ENCODE measurements around the gene CCNK.

CCNK gene

DNA sequence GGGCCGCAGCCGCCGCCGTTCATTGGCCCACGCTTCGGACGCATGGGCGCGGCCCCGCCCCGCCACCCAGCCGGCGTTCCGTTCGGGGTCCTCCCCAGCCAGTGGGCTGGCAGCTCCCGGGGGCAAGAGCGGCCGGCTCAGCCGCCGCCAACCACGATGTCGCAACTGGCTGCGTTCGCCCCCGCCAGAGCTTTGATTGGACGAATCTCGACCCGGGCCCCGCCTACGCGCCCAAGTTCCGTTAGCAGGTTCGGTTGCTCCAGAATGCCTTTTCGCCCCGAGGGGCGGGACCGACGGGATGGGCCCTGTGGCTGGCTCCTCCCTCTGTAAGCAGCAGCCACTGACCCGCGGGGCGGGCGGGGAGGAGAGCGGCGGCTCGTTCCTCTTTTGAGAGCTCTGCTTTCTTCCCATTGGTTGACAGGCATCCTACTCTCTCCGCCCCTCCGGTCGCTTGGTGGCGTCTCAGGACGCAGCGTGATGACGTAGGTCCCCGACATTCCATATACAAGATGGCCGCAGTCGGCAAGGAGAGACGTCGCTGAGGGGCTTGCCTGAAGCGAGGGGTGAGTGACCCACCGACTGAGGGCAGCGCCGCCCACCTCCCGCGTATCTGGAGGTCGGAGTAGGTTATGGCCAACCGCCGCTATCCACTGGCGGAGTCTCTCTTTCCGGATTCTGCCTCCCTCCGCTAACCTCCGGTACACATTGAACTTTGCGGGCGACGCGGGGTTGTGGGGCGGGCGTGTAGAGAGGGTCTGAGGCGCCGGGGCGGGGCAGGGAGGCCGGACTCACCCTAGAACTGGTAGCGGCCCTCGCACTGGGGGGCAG, at the start of gene CCNK:
Gene CCNK (plus strand): TSS at position 493 of the 828 bp plus-strand sequence. CDS start 11,269 bp downstream, outside the sequence.
- peak; percentile 100 for DNase-seq

DNA sequence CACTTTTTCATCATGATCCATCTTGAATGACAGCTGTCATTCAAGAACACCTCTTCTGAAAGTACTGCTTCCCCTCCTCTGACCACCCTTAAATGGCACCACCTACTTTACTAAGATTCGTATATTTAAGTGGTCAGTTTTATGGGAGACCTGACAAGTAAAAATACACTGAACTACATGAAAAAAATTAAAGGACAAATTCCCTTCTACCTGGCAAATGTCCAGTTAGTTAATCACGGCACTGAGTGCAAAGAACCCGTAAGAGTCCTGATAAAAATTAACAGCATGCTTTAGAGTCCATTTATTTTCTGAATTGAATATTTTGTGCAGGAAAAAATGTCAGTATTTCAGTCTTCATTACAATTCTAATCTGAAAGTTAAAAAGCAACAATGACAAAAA, 49.2 kb upstream of the CCNK start:
- DNase-seq = no peak

DNA sequence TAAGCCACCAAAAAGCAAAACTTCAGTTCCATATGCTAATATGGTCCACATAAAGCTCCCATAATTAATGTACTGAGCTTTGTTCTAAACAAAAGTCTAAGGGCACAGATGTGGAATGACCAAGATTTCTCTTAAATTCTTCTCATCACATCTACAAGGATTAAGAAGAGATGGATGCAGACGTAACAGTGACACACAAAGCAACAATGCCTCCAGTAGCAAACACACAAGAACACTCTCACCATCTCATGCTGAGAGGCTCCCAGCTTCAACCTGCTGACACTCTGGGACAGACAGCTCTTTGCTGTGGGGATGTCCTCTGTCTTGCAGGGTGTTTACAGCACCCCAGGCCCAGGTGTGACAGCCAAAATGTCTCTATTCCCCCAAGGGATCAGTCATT, 48.7 kb upstream of the CCNK start:
- no peak for DNase-seq

DNA sequence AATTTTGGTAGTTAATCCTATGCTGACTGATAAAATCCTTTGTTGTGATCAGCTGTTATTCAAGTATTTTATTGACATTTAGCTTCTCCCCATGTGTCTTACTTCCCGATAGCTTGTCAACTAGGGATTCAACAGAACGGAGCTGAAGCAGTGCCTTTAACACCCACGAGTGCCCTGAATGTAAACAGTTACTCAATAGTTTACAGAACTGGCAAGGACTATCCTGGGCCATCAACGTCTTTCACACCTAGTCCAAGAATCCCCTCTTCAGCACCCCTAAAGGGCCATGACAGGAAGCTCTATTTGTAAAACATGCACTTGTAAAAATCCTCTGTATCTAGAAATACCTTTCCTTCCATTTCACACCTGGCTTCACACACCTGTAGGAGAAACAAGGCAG, 45.9 kb upstream of the CCNK start:
- DNase-seq = no peak

DNA sequence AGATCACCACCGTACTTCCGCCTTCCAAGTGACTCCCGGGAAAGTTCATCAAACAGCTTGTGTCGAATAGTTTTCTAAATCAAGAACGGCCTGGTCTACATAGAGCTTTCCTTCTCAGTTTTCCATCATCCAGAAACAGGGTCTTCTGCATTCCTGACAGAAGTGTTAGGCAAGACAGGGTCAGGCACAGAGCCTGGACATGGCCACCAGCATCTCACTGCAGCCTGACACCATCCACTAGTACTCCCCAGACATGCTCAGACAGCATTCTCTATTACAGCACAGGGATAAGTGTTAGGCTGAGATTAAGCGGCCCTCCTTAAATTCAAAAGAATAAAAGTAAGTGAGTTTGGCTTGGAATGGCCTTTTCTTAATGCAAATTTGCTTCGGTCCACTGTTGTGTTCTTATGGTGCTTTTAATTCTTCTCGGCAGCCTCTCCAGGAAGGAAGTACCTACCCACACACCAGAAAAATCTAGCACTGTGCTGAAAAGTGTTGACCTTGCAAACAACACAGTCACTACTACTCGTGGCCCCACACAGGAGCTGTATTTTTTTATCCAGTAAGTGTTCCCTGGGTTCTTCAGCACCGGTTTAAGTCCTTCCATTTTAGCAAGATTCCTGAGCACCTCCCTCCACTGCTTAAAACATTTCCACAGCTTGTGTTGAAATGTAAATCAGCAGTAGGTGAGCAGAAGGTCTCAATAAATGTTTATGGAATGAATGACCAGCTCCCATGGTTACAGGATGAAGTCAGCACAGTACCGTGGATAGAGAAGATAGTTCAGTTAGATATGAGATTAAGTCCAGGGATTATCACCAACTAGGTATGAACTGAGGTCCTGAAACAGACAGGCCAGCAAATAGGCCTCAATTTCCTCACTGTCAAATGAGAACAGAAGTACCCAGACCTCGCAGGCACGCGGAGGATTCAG, 44.7 kb upstream of the CCNK start:
- DNase-seq = no peak

- no peak for DNase-seq
Observed at GRCh38 chr14:99437706-99438105, 43.5 kb upstream of the CCNK start.

GRCh38 chr14:99440278-99440677, 40.9 kb upstream of the CCNK start:
- no peak for DNase-seq

GRCh38 chr14:99441157-99441870, 39.9 kb upstream of the CCNK start:
- no peak for DNase-seq

DNA sequence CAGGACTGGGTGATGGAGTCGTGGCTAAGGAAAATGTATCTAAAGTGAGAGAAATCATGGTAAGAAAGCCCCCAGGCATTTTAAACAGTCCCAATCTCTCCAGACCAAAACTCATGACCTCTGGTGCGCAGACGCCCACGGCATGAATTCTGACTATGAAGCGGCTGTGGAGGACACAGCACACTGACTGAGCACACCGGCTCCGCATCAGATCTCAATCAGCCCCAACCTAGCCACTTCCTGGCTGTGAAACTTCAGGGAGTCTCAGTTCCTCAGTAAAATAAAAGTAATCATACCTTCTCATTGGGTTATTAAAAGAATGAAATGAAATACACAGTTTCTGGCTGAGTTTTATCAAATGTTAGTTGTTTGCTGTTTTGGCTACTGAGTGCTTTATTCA, 39.3 kb upstream of the CCNK start:
- no peak for DNase-seq

DNA sequence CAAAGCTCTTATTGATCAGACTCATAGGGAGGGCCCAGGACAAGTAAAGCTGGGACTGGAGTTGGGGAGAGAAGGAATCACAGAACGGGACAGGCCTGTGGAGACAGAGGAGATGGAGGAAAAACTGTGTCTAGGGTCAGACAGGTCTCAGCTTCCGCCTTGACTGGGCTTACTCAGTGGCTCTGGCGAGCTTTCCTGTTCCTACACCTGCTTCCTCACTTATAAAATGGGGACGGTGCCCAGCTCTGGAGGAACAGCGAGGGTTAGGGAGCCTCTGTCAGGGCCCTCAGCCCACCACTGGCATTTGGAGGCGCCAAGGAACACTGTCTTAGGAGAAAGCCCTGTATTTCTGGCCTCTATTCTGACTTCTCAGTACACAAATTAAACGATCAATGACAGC, 35.3 kb upstream of the CCNK start:
- DNase-seq = no peak

GRCh38 chr14:99447739-99448138, 33.5 kb upstream of the CCNK start:
- DNase-seq = no peak

DNA sequence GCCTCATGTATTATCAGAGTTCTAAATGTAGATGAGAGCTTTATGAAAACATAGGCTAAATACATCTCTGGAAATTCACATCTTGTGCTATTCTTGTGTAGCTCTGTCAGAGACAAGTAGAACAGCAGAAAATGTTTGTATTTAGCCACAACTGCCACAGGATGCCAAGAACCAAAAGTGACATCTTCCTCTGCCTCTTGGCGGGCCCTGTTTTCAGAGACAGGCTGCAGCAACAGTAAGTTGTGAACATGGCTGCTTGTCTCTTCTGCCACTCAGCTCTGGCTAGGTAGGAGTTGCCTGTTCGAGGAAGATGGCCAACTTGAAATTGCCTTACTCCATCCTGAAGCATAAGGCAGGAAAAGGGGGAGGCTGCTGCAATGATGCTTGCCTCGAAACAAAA, 30.9 kb upstream of the CCNK start:
- DNase-seq = no peak

- no peak for DNase-seq
Observed at GRCh38 chr14:99451234-99451633, 30.0 kb upstream of the CCNK start.

DNA sequence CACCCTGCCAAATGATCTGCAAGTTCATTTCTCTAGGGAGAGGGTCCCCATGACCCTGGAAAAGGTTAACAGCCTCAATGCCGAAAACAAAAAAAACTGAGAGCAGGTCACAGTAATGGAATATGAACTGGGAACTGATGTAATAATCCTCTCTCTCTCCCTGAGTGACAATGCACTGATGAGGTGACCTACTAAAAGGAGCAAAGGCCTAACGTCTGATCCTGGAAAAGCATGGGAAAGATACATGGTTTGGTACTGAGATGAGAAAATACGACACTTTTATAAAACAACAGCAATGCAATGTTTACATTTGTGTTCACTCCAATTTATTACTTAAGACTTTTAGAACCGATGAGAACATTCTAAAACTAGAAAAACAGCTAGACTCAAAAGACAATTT, 28.2 kb upstream of the CCNK start:
- no peak for DNase-seq

DNA sequence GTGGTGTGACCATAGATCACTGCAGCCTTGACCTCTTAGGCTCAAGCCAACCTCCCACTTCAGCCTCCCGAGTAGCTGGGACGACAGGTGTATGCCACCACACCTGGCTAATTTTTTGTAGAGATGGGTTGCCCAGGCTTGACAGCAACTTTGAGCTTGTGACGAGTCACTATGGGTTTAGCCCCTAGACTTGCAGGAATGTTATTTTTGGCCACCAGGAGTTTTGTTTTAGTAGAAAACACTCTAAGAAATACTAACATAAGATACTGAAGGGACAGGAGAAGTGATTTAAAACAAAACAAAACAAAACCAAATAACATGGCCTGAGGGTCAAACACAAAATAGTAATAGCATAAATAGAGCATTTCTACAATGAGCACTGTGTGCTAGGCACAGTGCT, 27.0 kb upstream of the CCNK start:
- no peak for DNase-seq

DNA sequence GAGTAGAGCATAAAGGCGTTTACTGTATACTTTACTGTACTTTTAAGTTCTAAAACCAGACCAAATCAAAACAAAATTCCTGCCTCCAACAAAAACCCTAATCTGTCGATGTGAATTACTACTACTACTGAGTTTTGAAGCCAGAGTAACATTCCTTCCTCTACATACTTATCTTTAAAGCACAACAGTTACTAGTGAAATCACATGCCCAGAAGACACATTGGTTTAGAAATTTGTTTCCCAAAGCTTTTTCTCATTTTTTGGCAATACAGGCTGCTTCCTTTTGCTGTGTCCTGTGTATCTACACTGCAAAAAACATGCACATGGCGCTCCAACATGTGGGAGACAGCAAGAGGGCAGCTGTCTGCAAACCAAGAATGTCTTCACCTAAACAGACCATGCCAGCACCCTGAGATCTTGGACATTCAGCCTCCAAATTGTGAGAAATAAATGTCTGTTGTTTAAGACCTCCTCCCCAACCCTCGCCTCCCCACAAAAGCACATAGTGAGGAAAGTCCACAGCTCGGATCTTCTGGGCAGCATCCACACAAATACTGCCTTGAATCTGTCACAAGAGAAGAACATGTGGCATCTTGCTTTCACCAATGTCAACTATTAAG, 21.6 kb upstream of the CCNK start:
- DNase-seq = no peak

- no peak for DNase-seq
Observed at GRCh38 chr14:99460793-99461192, 20.4 kb upstream of the CCNK start.

DNA sequence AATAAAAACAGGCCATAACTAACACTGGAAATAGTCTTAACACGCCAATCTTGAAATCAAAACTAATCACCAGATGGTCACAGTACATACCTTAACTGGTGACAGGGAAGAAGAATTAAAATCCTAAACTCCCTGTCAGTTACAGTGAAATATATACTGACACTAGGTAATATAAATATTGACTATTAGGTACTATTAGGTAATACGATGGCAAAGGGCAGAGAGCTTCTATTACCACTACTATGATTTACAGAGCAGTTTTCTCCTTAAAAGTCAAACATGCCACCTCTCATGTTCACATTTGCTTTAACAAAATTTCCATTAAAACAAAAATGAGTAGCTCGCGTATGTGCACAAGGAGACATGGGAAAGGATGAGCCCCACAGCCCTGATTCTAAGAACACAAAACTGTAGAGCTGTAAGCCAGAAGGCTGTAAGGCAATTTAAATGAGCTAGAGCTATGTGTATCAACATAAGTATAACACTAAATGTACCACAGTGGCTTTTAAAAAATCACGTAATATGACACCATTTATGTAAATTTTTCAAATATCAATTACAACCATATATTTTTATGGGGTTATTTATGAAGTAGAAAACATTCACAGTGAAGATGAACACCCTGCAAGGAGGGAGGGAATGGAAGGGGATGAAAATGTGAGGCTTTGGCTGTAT, 19.7 kb upstream of the CCNK start:
- no peak for DNase-seq

DNA sequence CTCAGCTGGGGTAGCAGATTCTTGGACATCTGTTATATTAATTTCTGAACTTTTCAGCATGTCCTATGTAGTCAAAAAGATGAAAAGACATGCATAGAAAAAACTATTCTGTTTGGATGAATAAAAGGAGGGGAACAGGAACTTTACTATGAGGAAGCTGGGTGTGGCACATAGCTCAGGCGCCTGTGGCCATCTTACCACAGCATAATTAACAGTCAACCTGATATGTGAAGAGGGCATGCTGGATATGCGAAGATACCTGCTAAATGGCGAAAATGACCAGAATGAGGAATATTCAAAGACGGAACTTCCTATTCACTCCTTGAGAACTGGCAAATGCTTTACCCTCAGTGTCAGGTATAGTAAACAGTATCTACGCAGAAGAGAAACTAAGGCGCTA, 19.0 kb upstream of the CCNK start:
- no peak for DNase-seq

DNA sequence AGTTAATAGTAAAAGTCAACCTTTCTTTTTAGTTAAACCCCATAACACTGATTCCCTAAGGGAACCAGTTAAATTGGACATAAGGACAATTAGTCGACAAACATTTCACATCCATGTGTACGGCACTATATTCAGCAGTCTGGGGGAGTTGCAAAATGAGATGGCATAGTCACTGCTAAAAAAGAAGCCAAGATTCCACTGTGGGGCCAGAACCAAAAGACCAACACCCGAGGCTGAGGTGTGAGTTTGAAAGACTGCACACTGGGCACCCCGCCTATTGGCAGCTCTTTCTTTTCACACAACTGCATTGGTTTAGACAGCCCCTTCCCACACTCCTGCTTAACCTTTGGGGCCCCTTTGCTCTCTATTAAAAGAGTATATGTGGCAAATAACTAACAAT, 17.2 kb upstream of the CCNK start:
- DNase-seq = no peak

DNA sequence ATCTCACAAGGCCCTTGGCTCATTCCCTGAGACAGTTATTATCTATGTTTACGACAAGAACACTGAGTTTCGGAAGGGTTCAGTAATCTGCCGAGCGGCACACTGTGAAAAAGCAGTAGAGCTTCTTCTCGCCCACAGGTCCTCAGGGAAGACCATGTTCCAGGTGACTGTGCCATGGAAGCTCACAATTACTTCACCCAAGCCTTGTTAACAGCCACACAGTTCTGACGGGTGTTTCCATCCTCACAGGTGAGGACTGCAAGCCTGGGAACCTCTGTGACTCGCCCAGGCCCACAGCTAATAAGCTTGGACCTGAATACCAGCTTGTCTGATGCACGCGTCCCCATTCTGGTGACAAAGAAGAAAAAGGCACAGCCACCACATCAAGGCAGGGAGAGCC, 15.9 kb upstream of the CCNK start:
- no peak for DNase-seq

- no peak for DNase-seq
Observed at GRCh38 chr14:99466758-99467157, 14.5 kb upstream of the CCNK start.

Data from NCI-H1105 (cell line).